Endometrial microvascular endothelial cells (primary cell): ENCODE data around the gene CYP2D6. TPM values are rescaled to one million over a fixed set of nuclear protein-coding genes. Genes with fewer than 3 reads are reported as not detected.
"Not testable (repeated sequence)": the region's sequence is repeated elsewhere in the genome, so short reads cannot be mapped to it uniquely, and the experiment has no call there.

ENCODE experiments used
- in situ Hi-C: cut with HindIII; loops from 2 replicates; pipeline ENCODE4 v1.10.0; 2017; ENCODE audit warnings: low sequenced_read_pairs, low pct_unique_long_range_greater_than_20kb; ENCODE audit errors: inconsistent ontology term
- total RNA-seq: library from RNA; depleted of rRNA; stranded (reverse); fragments of >200 nt; gene quantifications from one replicate; pipeline ENCODE4 v1.2.3, GENCODE V29; 2015; ENCODE audit errors: inconsistent ontology term

CYP2D6 gene
- total RNA-seq, 1 donor from 2014 or later: not detected

DNA sequence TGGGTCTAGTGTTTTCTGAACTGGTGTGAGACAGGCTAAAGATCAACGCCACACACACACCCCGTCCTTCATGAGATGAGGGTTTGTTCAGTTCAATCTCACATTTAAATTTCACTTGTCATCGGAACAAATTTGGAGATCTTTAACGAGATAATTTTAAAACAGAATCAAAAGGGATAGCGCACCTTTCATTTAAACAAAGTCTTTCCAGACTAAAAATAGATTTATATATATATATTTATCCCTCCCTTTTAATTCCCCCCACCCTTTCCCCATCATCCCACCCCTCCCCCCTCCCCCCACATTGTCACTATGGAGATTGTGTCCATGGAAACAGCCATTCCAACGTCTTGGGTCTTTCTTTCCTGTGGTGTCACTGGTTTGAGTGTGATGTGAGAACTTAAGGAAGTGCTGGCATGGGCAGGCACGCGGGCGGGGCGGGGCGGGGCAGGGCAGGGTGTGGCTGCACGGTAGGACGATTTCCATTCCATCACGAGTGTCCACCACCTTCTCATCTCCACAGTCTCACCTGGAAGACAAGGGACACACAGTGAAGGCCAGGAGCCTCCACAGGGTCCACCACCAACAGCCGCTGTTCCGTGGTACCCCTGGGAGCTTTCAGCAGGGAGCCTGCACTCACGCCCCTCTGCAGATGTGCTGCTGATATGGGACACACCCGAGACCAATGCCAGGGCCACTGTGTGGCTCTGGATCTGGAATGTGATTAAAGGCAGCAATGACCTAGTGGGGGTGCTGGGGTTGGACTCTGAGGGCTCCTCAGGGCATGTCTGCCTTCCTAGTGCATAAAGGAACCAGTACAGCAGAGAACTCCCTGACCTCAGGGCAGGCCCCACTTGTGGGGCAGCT, 30.5 kb upstream of the CYP2D6 start:
- in situ Hi-C loops: no loop called here

DNA sequence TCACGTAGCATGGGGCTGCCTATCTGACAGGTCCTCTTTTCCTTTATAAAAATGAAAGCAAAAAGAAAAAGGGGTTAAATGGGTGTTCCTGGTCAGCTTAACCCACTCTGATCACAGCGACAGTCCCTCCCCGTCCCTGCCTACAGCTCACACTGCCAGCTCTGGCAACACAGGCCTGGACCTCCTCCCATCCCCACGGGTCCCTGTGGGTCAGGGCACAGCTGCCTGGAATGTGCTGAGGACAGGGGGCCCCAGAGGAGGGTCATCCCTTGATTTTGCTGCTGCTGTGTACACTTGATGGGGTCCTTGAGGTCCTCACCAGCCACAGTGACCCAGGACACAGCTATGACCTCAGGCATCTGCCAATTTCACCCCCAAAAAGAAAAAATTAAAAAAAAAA, 29.6 kb upstream of the CYP2D6 start:
- in situ Hi-C loops: no loop called here

DNA sequence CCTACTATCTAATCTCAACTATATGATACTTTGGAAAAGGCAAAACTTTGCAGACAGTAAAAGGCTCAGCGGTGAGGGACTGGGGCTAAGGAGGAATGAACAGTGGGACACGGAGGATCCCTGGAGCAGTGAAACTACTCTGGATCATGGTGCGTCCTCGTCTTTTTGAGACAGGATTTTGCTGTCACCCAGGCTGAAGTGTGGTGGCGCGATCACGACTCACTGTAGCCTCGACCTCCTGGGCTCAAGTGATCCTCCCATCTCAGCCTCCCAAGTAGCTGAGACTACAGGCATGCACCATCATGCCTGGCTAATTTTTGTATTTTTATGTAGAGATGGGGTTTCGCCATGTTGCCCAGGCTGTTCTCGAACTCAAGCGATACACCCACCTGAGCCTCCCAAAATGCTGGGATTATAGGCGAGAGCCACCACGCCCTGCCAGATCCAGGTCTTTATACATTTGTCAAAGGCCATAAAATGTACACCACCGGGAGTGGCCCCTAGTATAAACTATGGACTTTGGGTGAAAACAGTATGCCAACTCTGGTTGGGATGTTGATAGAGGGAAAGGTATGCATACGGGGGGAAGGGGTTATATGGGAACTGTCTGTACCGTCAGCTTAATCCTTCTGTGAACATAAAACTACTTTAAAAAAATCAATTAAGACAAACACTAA, 28.0 kb upstream of the CYP2D6 start:
- in situ Hi-C loops: no loop called here

DNA sequence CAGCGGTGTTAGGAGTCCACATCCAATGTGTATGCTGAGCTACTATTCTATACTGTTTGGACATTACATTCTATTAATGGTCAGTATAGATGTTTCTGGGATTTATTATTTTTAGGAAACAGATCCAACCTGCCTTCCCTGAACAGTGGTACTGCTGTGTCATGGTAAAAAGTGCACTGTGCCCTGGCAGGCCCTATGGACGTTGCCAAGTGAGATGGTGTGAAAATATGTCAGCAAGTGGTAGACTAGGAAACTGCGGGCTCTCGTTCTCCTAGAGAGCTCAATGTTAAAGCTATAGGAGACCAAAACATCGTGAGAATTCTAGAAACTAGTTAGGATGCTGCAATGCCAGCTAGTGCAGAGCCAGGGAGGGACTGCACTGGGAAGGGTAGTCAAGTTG, 26.0 kb upstream of the CYP2D6 start:
- in situ Hi-C loops: no loop called here

DNA sequence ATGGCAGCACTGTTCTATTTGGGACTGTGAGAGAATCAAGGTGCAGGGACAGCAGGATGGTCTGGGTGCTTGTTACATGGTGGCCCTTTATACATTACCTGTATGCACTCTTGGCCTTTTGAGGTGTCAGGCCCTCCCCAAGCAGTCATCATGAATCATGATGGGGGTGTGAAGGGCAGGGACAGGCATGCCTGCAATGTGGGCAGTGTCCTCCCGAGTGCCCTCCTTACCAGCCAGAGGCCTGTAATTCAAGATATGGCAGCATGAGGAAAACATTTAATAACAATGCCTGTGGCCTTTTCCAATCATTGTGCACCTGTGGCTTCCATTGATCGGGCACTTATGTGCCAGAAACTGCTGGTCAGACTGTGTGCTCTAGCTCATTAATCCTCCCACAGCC, 25.5 kb upstream of the CYP2D6 start:
- in situ Hi-C loops: no loop called here

DNA sequence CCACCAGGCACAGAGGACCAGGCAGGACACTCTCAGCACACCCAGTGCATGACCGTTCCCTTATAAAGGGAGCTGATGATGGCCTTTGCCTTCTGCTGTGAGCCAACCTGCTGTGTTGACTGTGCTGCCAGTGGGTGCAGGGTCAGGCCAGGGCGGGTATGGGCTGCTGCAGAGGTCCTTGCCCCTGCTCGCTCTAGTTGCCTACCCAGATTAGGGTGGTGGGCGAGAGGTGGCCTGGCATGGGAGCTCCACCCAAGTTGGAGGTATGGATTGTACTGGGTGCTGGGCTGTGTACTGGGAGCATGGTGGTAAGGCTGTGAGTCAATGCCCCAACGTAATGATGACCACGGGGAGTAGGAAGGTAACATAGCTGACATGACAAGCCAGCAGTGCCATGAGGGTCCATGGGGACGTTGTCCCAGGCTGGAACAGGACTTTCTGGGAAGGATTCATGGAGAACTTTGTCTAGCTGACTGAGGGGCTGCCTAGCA, 24.5 kb upstream of the CYP2D6 start:
- in situ Hi-C loops: no loop called here

DNA sequence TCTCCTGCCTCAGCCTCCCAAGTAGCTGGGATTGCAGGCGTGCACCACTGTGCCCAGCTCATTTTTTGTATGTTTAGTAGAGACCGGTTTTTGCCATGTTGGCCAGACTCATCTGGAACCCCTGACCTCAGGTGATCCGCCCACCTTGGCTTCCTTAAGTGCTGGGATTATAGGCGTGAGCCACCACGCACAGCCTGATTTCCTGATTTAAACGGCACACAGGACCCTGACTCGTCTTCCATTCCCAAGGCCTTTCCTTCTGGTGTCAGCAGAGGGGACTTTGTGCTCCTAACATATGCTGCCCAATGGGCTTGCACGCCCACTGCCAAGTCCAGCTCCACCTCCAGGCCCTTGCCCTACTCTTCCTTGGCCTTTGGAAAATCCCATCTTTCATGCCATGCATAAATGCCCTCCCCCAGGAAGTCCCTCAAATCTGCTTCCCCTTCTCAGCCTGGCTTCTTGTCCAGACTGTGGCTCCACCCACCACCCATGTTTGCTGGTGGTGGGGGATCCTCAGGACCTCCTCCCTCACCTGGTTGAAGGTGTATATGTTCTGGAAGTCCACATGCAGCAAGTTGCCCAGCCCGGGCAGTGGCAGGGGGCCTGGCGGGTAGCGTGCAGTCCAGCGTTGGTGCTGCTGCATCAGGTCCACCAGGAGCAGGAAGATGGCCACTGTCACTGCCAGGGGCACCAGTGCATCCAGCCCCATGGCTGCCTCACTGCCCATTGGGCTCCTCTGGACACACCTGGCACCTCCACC, 23.9 kb upstream of the CYP2D6 start:
- in situ Hi-C loops: no loop called here

DNA sequence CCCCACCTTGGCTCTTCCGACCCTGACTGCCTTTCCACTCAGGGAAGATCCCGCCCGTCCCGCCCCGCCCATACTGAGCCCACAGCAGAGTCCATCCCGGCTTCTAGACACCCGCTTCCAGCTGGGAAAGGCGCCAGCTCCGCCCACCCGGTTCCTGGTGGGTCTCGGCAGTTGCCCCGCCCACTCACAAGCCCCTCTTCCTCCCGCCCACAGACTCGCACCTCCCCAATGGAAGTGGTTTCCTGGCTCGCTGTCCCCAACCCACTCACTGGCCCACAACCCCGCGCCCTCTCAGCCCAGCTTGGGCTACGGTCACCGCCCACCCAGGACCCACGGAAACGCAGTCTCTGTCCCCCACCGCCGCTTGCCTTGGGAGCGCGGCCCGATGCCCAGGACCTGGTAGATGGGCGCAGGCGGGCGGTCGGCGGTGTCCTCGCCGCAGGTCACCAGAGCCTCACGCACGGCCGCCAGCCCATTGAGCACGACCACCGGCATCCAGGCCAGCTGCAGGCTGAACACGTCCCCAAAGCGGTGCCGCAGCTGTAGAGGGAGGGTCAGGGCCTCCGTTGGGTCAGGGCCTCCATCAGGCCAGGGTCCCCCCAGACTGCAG, 22.2 kb upstream of the CYP2D6 start:
- in situ Hi-C loops: no loop called here

DNA sequence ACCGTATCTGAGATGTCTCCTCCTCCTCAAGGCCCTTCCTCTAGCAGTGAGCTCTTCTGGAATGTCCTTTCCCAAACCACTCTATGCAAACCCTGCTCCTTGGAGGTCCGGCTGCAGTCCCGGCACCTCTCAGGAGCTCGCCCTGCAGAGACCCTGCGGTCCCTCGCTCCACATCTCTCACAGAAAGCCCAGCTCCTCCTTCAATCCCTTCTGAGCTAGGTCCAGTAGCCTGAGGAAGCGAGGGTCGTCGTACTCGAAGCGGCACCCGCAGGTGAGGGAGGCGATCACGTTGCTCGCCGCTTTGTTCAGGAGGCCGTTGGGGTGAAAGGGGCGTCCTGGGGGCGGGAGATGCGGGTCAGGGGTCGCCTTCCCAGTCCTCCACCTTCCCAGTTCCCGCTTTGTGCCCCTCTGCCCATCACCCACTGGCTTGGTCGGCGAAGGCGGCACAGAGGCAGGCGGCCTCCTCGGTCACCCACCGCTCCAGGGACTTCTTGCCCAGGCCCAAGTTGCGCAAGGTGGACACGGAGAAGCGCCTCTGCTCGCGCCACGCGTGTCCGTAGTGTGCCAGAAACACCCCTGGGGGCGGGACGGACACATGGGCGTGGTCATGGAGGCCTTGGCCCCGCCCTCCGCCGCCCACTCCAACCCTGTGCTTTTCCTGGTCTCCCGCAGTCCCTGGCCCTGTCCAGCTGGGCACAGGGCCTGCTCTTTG, 21.5 kb upstream of the CYP2D6 start:
- in situ Hi-C loops: no loop called here

DNA sequence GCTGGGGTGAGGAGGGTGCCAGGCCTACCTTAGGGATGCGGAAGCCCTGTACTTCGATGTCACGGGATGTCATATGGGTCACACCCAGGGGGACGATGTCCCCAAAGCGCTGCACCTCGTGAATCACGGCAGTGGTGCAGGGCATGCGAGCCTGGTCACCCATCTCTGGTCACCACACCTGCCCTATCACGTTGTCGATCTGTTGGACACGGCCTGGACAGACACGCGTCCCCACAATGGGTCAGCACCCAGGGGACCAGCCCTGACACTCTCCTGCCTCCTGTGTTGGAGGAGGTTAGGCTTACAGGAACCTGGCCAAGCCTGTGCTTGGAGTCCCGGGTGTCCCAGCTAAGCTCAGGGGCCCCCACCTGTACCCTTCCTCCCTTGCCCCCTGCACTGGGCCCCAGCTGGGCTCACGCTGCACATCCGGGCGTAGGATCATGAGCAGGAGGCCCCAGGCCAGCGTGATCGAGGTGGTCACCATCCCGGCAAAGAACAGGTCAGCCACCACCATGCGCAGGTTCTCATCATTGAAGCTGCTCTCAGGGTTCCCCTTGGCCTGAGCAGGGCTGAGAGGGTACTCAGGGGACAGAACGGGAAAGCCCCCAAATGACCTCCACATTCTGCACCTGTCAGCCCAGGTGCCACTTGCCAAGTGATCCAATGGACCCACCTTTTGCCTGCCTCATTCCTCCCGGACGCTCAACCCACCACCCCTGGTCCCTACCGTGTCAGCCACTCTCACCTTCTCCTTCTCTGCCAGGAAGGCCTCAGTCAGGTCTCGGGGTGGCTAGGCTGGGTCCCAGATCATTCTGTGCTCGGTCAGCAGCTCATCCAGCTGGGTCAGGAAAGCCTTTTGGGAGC, 20.3 kb upstream of the CYP2D6 start:
- in situ Hi-C loops: no loop called here

DNA sequence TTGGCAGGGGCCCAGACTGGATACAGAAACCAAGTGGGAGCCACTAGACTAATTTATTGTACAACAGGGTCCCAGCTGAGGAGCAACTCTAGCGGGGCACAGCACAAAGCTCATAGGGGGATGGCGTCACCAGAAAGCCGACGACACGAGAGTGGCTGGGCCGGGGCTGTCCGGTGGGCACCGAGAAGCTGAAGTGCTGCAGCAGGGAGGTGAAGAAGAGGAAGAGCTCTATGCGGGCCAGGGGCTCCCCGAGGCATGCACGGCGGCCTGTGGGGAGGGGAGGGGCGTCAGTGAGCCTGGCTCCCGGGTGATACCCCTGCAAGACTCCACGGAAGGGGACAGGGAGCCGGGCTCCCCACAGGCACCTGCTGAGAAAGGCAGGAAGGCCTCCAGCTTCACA, 19.2 kb upstream of the CYP2D6 start:
- in situ Hi-C loops: not testable (repeated sequence)

DNA sequence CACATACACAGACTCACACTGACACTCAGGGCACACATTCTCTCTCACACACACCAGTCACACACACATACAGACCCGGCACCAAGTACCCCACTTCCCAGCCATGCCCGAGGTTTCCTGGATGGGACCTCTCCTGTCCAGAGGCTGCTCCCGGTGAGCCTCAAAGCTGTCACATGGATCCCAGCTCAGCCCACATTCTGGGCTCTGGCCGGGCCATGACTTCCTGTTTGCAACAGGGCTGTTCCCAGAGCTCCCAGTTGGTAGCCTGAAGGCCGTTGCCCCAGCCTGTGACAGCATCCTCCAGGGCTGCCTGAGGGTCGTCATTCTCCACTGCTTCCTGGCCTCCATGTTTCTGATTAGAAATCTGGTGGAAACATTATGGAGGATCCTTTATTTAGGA, 14.6 kb upstream of the CYP2D6 start:
- in situ Hi-C loops: no loop called here

DNA sequence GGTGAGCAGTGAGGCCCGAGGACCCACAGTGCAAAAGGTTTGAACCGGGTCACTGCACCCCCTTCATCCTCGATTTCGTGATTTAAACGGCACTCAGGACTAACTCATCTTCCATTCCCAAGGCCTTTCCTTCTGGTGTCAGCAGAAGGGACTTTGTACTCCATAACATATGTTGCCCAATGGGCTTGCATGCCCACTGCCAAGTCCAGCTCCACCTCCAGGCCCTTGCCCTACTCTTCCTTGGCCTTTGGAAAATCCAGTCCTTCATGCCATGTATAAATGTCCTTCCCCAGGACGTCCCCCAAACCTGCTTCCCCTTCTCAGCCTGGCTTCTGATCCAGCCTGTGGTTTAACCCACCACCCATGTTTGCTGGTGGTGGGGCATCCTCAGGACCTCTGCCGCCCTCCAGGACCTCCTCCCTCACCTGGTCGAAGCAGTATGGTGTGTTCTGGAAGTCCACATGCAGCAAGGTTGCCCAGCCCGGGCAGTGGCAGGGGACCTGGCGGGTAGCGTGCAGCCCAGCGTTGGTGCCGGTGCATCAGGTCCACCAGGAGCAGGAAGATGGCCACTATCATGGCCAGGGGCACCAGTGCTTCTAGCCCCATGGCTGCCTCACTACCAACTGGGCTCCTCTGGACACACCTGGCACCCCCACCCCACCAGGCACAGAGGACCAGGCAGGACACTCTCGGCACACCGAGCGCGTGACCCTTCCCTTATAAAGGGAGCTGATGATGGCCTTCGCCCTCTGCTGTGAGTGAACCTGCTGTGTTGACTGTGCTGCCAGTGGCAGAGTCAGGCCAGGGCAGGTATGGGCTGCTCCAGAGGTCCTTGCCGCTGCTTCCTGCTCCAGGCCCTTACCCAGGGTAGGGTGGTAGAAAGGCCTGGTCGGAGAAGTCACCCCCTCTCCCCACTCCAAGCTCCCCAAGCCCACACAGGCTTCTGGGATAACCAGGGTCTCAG, 13.5 kb upstream of the CYP2D6 start:
- in situ Hi-C loops: not testable (repeated sequence)

DNA sequence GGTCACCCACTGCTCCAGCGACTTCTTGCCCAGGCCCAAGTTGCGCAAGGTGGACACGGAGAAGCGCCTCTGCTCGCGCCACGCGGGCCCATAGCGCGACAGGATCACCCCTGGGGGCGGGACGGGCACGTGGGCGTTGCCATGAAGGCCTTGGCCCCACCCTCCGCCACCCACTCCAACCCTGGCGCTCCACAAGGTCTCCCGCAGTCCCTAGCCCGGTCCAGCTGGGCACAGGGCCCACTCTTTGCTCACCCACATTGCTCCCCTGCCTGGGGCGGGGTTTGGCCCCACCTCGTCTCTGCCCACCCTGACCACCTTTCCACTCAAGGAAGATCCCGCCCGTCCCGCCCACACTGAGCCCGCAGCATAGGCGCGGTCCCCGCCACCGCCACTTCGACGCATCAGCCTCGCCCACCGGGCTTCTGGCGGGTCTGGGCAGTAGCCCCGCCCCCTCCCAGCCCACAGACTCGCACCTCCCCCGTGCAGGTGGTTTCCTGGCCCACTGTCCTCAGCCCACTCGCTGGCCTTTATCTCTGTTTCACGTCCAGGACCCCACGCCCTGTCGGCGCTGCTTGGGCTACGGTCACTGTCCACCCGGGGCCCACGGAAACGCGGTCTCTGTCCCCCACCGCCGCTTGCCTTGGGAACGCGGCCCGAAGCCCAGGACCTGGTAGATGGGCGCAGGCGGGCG, 12.3 kb upstream of the CYP2D6 start:
- in situ Hi-C loops: no loop called here

DNA sequence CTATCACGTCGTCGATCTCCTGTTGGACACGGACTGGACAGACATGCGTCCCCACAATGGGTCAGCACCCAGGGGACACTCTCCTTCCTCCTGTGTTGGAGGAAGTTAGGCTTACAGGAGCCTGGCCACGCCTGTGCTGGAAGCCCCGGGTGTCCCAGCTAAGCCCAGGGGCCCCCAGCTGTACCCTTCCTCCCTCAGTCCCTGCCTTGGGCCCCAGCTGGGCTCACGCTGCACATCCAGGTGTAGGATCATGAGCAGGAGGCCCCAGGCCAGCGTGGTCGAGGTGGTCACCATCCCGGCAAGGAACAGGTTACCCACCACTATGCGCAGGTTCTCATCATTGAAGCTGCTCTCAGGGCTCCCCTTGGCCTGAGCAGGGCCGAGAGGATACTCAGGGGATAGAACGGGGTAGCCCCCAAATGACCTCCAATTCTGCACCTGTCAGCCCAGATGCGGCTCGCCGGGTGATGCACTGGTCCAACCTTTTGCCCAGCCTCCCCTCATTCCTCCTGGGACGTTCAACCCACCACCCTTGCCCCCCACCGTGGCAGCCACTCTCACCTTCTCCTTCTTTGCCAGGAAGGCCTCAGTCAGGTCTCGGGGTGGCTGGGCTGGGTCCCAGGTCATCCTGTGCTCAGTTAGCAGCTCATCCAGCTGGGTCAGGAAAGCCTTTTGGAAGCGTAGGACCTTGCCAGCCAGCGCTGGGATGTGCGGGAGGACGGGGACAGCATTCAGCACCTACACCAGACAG, 10.9 kb upstream of the CYP2D6 start:
- in situ Hi-C loops: not testable (repeated sequence)
